ENCODE results near the gene IPO13.

The IPO13 gene

DNA sequence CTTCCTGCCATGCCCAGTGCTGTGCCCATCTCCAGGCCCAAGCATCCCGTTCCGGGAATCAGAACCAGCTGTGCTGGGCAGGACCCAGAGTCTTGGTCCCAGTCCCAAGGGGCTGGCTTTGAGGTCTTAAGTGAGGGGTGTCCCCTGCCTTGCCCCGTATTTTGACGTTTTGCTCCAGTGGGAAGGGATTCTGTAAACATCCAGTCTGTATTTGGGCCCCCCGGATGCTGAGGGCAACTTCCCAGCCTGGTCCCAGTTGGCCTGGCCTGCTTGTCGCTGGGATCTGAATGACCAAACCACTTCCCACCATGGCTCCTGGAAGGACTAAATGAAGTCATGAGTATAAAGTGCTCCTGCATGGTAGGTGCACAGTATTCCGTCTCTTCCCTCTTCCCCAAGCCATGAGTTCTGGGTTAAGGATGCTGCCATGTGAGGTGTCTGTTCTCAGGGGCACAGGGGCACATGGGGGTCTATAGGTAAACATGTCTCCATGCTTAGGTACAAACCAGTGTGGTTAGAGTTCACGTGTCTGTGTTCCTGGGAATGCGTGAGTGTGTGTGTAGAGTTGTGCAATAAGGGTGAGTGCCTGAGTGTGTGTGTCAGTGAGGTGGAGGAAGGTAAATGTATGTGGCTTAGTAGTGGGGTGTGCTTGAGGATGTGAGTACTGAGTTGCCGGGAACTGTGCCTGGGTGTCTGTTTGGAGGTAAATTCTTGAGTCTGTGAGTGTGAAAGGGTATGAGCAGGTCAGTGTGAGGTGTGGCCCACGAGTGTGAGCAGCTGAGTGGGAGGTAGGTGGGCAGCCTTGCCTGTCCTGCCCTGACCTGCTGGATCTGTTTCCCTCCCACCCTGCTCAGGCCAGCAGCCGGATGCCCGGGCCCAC is 33.7 kb downstream of the IPO13 start:
- Histone ChIP-seq H3K79me2 (ENCODE audit: insufficient read depth, low read length) (peaks cover 28% of the 10 kb centered on the region), H3F3A (ENCODE audit: insufficient read depth) (peaks cover 26% of the 10 kb centered on the region), H3K9me3 (ENCODE audit: insufficient read depth, low read length) (no peaks in the 10 kb centered on the region), H3K9ac (ENCODE audit: low read length) (peak overlapping the region; percentile 72), H3K27me3 (ENCODE audit: low read length) (no peaks in the 10 kb centered on the region), H3K9me2 (replicated peaks; ENCODE audit: insufficient read depth, low read length) (no peaks in the 10 kb centered on the region), H4K20me1 (ENCODE audit: low read depth, low read length) (no peaks in the 10 kb centered on the region), H3K36me3 (ENCODE audit: low read length) (no peaks in the 10 kb centered on the region), H3K4me3 (ENCODE audit: insufficient read depth, low read length, poor library complexity, severe bottlenecking) (peak overlapping the region; percentile 53), H3K4me2 (ENCODE audit: low read depth, low read length, poor library complexity, severe bottlenecking) (peak overlapping the region; percentile 66), H2AFZ (ENCODE audit: low read depth, low read length, severe bottlenecking) (no peak overlapping the region), H3K27ac (ENCODE audit: low read depth, low read length) (peak overlapping the region; percentile 39)
- no peak for TF ChIP-seq EZH2phosphoT487 (conservative IDR thresholded peaks at IDR 0.05; ENCODE audit: low read length)

DNA sequence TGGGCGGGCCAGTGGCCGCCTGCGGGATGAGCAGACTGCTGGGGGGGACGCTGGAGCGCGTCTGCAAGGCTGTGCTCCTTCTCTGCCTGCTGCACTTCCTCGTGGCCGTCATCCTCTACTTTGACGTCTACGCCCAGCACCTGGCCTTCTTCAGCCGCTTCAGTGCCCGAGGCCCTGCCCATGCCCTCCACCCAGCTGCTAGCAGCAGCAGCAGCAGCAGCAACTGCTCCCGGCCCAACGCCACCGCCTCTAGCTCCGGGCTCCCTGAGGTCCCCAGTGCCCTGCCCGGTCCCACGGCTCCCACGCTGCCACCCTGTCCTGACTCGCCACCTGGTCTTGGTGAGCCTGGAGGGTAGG is 34.4 kb downstream of the IPO13 start:
- no peak overlapping the region for H3K27ac ChIP-seq (ENCODE audit: low read depth, low read length)
- H3F3A ChIP-seq (ENCODE audit: insufficient read depth): peaks cover 21% of the 10 kb centered on the region
- H3K9me2 ChIP-seq (replicated peaks; ENCODE audit: insufficient read depth, low read length): no peaks in the 10 kb centered on the region
- H2AFZ ChIP-seq (ENCODE audit: low read depth, low read length, severe bottlenecking): no peak overlapping the region
- H3K36me3 ChIP-seq (ENCODE audit: low read length): no peaks in the 10 kb centered on the region
- H4K20me1 ChIP-seq (ENCODE audit: low read depth, low read length): no peaks in the 10 kb centered on the region
- no peaks in the 10 kb centered on the region for H3K9me3 ChIP-seq (ENCODE audit: insufficient read depth, low read length)
- H3K79me2 ChIP-seq (ENCODE audit: insufficient read depth, low read length): peaks cover 22% of the 10 kb centered on the region
- no peak overlapping the region for H3K9ac ChIP-seq (ENCODE audit: low read length)
- H3K4me3 ChIP-seq (ENCODE audit: insufficient read depth, low read length, poor library complexity, severe bottlenecking): no peak overlapping the region
- H3K4me2 ChIP-seq (ENCODE audit: low read depth, low read length, poor library complexity, severe bottlenecking): no peak overlapping the region
- TF ChIP-seq, protein P1, sequence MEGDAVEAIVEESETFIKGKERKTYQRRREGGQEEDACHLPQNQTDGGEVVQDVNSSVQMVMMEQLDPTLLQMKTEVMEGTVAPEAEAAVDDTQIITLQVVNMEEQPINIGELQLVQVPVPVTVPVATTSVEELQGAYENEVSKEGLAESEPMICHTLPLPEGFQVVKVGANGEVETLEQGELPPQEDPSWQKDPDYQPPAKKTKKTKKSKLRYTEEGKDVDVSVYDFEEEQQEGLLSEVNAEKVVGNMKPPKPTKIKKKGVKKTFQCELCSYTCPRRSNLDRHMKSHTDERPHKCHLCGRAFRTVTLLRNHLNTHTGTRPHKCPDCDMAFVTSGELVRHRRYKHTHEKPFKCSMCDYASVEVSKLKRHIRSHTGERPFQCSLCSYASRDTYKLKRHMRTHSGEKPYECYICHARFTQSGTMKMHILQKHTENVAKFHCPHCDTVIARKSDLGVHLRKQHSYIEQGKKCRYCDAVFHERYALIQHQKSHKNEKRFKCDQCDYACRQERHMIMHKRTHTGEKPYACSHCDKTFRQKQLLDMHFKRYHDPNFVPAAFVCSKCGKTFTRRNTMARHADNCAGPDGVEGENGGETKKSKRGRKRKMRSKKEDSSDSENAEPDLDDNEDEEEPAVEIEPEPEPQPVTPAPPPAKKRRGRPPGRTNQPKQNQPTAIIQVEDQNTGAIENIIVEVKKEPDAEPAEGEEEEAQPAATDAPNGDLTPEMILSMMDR (IDR thresholded peaks at IDR 0.05; ENCODE audit: insufficient read depth, low read length, poor library complexity, severe bottlenecking): no peak
- no peak for TF ChIP-seq EZH2phosphoT487 (conservative IDR thresholded peaks at IDR 0.05; ENCODE audit: low read length)
- no peaks in the 10 kb centered on the region for H3K27me3 ChIP-seq (ENCODE audit: low read length)

DNA sequence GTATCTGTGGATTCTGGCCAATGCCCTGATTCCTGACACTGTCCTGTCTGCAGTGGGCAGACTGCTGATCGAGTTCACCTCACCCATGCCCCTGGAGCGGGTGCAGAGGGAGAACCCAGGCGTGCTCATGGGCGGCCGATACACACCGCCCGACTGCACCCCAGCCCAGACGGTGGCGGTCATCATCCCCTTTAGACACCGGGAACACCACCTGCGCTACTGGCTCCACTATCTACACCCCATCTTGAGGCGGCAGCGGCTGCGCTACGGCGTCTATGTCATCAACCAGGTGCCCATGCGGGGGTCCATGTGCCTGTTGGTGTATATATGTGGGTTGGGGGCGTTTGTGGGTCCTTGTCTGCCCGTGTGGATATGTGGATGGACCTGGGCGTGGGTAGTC is 34.9 kb downstream of the IPO13 start:
- TF ChIP-seq, protein P1 (IDR thresholded peaks at IDR 0.05; ENCODE audit: insufficient read depth, low read length, poor library complexity, severe bottlenecking): no peak
- TF ChIP-seq EZH2phosphoT487 (conservative IDR thresholded peaks at IDR 0.05; ENCODE audit: low read length): no peak
- peaks cover 21% of the 10 kb centered on the region for H3F3A ChIP-seq (ENCODE audit: insufficient read depth)
- no peak overlapping the region for H3K4me2 ChIP-seq (ENCODE audit: low read depth, low read length, poor library complexity, severe bottlenecking)
- no peaks in the 10 kb centered on the region for H4K20me1 ChIP-seq (ENCODE audit: low read depth, low read length)
- H2AFZ ChIP-seq (ENCODE audit: low read depth, low read length, severe bottlenecking): no peak overlapping the region
- H3K9ac ChIP-seq (ENCODE audit: low read length): no peak overlapping the region
- no peaks in the 10 kb centered on the region for H3K27me3 ChIP-seq (ENCODE audit: low read length)
- no peaks in the 10 kb centered on the region for H3K36me3 ChIP-seq (ENCODE audit: low read length)
- H3K9me2 ChIP-seq (replicated peaks; ENCODE audit: insufficient read depth, low read length): no peaks in the 10 kb centered on the region
- H3K79me2 ChIP-seq (ENCODE audit: insufficient read depth, low read length): peaks cover 19% of the 10 kb centered on the region
- no peak overlapping the region for H3K4me3 ChIP-seq (ENCODE audit: insufficient read depth, low read length, poor library complexity, severe bottlenecking)
- H3K27ac ChIP-seq (ENCODE audit: low read depth, low read length): no peak overlapping the region
- H3K9me3 ChIP-seq (ENCODE audit: insufficient read depth, low read length): no peaks in the 10 kb centered on the region

DNA sequence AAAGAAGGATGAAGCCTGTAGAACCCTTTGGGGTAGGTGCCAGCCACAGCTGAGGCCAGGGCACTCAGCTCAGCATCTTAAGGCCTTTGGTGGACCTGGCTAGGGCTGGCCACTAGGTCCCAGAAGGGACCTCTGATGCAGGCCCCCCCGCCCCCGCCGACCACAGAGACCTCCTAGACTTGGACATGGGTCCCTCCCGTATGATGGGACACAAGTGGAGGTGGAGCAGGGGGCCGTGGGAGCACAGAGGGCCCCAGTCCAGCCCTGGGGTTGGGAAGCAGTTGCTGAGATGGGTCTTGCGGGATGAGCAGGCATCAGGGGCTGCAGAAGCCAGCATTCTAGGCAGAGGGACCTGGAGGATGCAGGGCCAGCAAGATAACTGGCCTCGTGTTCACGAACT is 35.5 kb downstream of the IPO13 start:
- no peak for TF ChIP-seq EZH2phosphoT487 (conservative IDR thresholded peaks at IDR 0.05; ENCODE audit: low read length)
- TF ChIP-seq, protein P1 (IDR thresholded peaks at IDR 0.05; ENCODE audit: insufficient read depth, low read length, poor library complexity, severe bottlenecking): no peak

More for the DNA sequence above, 35.5 kb downstream of the IPO13 start:
- Histone ChIP-seq H3K27ac (ENCODE audit: low read depth, low read length) (no peak overlapping the region), H2AFZ (ENCODE audit: low read depth, low read length, severe bottlenecking) (no peak overlapping the region), H3K4me2 (ENCODE audit: low read depth, low read length, poor library complexity, severe bottlenecking) (no peak overlapping the region), H3K27me3 (ENCODE audit: low read length) (no peaks in the 10 kb centered on the region), H3K9me3 (ENCODE audit: insufficient read depth, low read length) (no peaks in the 10 kb centered on the region), H3K36me3 (ENCODE audit: low read length) (no peaks in the 10 kb centered on the region), H3K9ac (ENCODE audit: low read length) (no peak overlapping the region), H3K4me3 (ENCODE audit: insufficient read depth, low read length, poor library complexity, severe bottlenecking) (no peak overlapping the region), H3K9me2 (replicated peaks; ENCODE audit: insufficient read depth, low read length) (no peaks in the 10 kb centered on the region), H4K20me1 (ENCODE audit: low read depth, low read length) (no peaks in the 10 kb centered on the region), H3K79me2 (ENCODE audit: insufficient read depth, low read length) (peaks cover 19% of the 10 kb centered on the region), H3F3A (ENCODE audit: insufficient read depth) (peaks cover 15% of the 10 kb centered on the region)

Measured in SU-DHL-6 (cell line).